GM21390 (cell line): ENCODE results near the gene FAM120C.

Experiments
- ATAC-seq: cut with Tn5 transposase; IDR thresholded peaks from one replicate; pipeline ENCODE4 v1.9.1; 2021; ENCODE audit not compliant: unreplicated experiment

FAM120C gene

DNA sequence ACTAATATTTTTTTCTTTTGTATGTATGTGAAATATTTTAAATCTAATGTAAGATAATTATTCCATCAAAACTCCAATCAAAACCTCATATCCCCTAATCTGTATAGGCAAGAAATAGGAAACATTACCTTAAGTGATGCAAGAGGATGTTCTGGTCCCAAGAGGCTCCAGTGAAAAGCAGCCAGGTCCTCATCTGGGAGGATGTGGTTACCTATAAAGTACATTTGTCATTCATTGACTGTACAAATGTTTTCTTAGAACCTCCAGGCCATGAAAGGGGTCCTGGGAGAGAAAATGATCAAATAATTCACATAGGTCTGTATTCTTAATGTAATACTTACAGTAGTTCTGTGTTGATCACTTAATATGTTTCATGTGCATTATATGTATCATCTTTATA is 25.5 kb downstream of the FAM120C start:
- ATAC-seq = no peak

DNA sequence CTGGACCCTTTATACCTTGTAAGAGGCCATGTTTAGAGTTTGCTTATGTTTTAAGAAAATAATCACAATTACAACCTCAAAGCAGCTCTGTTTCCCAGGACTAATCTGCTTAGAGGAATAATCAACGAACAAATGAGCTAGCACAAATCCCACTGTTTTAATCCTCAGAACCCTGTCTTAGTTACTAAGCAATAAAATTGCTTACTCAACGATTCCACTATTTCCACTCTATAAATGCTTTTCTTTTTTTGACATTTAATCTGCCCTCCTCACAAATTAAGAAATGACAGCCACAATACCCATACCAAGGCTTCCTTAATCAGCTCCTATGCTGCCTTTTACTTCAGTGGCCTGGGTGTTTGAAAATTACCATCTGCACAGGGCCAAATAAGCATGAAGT is 48.8 kb downstream of the FAM120C start:
- no peak for ATAC-seq

DNA sequence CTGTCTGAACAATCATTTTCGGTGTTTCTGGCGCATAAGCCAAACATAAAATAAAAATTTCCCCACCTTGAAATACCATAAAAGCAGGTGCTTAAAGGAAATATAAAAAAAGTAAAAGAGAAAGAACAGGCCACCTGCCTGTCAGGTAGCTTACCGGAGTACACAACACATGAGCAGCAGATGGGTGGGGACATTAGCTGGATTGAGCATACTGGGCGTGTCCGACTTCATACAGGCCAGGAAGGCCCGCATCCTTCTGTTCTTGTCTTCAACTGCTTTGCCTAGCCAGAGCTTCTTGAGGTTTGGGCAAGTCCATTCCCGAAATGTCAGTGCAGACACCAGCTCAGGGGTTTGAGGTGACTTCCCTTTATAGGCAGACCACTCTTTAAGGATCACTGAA is 66.7 kb downstream of the FAM120C start:
- ATAC-seq = no peak

DNA sequence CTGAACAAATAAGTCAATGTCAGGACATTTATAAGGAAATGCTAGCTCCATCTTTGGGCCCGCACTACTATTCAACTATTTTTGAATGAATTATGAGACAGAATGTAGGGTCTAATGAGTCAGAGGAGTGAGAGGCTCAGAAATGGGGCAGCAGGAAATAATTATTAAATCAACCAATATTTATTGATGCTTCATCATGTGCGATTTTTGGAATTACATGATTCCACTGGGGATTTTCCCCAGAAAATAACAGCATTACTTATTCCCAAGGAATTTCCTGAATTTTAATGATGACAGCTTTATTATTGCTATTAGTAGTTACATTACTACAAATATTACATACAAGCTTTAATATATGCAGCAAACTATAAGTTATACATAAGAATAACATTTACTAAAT is 89.5 kb downstream of the FAM120C start:
- ATAC-seq = no peak

DNA sequence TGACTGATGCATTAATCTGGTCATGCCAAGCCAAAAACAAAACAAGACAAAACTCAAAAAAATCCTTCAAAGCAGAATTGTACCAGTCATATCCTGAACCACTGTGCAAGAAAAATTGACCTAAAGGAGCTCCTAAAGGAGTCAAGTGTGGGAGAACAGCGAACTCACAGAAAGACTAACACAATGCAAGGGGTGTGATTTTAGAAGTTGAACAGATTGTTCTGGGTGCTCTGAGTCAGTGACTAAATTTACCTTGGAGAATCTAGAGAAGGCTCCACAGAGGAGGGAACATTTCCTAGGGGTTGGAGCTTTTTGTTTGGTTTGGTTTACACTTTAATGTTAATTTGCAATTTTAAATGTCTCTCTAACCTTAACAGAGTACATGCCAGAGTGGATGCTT is 89.9 kb downstream of the FAM120C start:
- no peak for ATAC-seq

DNA sequence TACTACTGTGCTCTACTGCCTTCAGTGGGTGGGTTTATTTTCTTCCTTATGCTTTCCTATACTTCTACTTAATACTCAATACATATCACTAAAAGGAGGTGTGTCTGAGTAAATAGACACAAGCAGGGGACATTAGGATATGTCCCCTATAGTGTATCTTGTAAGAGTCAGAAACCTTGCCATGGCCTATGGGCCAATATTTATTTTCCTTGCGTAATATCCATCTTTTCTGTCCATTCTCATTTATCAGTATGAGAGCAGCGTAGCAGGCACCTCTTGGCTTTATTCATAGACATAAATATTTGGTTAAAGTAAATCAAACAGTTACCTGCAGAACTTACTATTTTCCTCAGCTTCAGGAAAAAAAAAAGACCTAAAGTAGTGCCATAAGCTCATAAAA is 92.2 kb downstream of the FAM120C start:
- no peak for ATAC-seq

DNA sequence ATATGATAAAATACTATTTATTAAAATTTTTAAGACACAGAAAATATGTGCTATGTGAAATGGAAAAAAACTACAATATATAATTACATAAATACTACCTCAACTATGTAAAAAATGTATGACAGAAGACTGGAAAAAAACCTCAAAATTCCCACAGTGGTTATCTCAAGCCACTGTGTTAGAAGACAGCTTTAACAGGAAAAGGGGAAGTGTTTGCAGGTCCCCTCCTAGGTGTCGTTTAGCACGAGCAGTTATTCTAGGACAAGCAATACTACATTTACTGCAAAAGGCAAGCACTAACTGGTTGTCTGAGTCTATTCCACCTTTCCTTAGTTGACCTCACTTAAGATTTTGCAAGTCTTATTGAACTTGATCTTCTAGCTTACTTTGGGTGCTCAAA is 93.9 kb downstream of the FAM120C start:
- ATAC-seq = no peak

DNA sequence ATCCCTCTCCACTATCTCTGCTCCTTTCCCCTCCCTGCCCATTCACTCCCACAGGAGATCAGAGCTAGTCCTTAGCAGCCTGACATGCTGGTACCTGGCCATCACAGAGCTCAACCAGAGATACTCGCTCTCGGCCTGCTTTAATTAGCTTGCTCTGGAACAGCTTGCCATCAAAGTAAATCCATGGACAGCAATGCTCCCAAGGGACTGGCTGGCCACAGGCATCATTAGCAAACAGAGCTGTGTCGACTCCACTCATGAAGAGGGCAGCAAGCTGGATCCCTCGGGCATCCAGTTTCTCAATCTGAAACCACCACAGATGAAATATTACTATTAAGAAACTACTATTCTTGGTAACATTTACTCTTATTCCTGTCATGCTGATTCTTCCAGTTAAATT is 95.4 kb downstream of the FAM120C start:
- ATAC-seq = no peak

DNA sequence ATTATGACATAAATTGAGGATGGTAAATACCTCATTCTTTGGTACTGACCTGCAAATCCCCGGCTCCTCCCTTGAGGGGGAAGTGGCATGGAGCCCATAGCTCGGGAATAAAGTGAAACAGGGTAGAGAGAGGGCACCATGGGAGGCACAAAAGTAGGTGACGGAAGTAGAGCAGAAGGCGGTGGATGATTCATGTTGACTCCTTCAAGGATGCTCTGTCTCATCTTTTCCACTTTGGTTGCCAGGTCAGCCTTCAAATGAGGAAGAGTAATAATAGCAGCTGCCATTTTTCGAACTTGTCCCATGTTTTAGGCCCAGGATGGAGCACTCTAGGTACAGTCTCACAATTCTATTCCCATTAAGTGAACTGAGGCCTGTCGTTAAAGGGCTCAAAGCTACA is 97.4 kb downstream of the FAM120C start:
- no peak for ATAC-seq

DNA sequence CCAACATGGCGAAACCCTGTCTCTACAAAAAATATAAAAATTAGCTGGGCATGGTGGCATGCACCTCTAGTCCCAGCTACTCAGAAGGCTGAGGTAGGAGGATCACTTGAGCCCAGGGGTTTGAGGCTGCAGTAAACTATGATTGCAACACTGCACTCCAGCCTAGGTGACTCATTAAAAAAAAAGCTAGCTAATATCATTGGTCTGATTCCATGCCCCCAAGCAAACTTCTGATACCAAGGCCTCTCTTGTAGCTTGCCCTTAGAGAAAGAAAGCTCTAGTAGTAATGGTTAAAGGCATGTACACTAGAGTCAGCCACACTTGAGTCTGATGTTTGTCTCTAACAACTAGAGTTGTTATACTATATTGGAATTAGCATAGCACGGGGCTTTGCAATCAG is 106.2 kb downstream of the FAM120C start:
- no peak for ATAC-seq

DNA sequence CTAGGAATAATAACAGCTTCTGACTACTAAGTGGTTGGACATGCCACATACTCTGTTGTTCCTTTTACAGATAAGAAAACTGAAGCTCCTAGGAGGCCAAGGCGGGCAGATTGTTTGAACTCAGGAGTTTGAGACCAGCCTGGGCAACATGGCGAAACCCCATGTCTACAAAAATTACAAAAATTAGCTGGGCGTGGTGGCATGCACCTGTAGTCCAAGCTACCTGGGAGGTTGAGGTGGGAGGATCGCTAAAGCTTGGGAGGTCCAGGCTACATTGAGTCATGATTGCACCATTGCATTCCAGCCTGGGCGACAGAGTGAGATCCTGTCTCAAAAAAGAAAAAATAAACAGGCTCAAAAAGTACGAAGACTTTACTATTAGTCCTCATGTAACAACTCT is 108.2 kb downstream of the FAM120C start:
- ATAC-seq = no peak

DNA sequence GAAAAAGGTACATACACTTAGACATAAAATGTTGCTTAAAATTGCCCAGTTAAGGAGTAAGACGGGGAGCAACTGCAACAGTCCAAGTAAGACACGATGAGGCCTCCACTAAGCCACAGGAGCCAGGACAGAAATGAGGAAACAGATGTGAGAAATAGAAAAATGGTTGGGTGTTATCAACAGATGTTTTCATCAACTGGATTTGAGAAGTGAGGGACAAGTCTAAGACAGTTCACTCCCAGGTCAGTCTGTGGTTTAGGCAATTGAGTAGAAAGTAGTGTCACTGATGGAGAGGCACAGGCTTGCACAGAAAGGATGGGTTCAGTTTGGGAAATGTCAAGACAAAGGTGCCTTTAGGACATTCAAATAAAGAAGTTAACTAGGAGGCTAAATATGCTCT is 115.3 kb downstream of the FAM120C start:
- no peak for ATAC-seq

DNA sequence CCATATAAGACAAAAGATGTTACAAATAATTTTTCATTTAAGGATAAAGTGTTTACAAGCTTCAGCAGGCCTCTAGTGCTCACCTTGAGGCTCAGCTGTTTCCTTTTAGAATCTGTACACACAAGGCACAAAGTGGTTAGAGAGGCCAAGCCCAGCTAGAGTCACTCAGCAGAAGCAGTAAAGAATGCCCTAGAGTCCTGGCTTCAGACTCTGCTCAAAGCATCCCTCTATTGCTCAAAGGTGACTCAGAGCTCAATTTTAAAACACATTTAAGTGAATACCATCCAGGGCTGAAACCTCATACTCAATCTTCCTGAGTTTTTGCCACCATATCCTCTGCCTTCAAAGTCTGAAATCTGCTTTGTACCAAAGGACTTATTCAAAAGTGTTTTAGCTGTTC is 116.2 kb downstream of the FAM120C start:
- no peak for ATAC-seq

DNA sequence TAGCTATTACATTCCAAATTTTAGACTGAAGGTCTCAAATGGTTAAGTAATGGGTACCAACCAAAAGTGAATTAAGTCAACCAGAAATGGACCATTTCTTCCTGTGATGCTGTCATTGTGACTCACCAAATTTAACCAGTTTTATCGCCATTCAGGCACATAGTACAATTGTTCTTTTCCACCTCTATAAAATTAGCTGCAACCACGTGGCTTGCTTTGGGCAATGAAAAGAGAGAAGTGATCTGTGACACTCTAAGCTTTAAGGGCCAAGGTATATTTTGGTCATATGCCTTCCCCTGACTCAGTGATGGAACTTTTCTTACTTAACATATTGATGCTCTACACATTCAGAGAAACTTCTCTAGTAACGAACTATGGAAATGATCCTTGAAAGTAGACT is 118.5 kb downstream of the FAM120C start:
- ATAC-seq = no peak

DNA sequence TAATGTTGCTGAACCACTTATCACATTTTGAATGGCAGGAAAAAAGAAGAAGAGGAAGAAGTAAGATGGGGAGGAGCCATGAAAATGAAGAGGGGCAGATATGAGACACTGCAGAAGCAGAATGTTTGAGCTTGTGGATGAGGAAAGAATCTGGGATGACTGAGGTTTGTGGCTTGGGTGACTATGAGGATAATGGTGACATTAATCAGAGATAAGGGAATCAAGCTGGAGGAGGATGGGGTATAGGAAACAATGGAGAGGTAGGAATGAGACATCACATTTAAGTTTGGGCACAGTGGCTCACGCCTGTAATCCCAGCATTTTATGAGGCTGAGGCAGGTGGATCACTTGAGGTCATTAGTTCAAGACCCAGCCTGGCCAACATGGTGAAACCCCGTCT is 119.7 kb downstream of the FAM120C start:
- no peak for ATAC-seq

DNA sequence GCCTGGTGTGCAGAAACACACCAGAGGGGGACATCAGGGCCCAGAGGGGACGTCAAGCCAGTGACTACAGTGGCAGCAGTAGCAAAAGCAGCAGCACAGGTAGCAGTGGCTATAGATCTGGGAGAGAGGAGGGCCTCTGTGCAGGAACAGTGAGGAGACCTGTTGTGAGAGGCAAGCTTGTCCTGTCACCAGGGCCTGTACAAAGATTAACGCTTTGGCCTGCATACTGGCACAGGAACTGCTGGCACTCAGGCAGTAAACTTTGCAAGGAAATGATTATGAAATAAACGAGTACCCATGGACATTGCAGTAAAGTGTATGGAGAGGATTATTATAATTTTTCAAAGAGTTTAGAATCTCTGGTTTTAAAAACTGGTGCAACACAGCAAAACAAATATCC is 133.3 kb downstream of the FAM120C start:
- ATAC-seq = no peak

DNA sequence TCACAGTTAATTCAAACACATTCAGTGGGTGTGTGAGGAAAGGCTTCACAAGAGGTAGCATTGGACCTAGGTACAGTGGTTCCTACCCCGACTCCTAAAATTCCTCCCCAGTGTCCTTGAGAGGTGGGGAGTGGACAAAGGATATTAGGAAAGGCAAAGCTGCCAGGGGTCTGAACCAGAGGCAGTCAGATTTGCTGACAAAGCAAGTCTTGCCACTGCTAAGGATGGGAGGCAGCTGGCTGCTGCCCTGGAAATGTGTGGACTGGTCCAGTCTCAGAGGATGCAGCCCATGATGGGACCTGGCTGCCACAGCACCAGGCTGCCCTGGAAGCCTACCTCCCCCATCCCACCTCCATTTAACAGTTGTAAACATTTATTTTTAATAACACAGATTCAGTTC is 134.6 kb downstream of the FAM120C start:
- ATAC-seq = no peak

DNA sequence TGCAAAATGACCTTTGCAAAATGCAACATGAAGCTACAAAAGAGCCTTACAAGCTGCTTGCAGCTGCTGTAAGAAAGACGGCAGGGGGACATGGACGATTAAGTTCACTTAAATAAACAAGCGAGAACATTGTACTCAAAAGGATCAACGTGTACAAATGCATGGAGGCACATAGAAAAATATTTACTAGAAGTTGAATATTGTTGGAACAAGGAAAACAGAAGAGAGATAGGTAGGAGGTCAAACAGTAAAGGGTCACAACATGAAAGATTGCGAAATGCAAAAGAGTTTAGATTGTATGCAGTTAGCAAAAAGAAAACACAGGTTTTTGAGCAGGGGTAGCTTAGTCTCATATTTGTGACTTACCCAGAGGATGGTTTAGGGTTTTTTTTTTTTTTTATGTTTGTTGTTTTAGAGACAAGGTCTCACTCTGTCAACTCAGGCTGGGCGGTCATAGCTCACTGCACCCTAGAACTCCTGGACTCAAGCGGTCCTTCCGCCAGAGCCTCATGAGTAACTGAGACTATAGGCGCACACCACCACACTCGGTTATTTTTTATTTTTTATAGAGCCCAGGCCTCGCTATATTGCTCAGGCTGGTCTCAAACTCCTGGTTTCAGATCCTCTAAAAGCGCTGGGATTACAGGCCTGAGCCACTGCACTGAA is 137.4 kb downstream of the FAM120C start:
- no peak for ATAC-seq

DNA sequence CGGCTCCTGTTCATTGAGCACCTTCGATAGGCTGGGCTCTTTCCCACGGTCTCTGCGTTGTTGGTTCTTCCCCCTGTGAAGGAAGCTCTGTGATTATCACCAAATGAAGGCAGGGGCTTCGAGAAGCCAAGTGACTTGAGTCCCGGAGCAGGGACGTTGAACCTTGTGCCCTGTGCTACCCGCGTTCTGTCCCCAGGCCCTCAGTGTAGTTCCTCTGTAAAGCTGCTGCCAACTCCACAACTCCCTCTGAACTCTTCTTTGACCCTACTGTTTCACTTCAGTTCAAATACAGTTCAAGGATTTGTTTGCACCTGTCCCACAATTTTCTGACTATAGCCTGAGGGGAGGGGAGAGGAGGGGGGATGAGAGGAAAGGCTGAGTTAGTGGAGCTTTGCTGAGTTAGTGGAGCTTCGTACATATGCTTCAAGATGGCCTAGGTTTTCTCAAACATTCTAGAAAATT is 138.1 kb downstream of the FAM120C start:
- ATAC-seq = no peak

DNA sequence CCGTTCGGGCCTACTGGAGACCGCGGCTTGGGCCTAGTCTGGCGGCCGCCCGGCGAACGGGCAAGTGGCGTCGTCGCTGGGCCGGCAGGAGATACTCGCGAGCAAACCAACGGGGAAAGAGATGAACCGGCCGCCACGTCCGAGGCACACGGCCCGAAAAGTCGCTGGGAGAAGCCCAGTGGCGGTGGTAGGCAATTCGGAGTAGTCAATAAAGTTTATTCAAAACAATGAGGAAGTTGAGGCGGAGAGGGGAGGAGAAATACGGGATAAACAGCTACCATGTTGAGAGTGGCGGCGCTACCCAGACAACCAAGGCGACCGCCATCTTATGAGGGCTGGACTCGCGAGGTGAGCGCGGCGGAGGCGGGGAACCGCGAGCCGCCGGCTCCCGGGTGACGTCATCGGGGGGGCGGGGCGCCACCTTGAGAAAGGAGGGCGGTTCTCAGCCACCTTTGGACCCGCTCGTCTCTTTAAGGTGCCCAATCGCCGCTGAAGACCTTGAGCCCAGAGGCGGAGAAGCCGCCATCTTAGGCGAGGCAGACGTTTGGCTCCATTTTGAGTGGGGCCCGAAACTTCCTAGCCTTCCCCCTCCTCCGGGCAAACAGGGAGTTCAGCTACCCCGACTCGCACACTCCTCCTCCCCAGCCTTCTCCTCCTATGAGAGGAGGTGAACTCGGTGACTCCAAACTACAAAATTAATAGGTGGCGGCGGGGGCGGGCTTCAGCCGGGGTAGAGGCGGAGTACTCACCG is 138.8 kb downstream of the FAM120C start, which contains the start of gene PHF8:
Gene PHF8 (minus strand): TSS at position 348 of the 751 bp plus-strand sequence. CDS start 1,745 bp downstream, outside the sequence.
- peak; percentile 86 for ATAC-seq

DNA sequence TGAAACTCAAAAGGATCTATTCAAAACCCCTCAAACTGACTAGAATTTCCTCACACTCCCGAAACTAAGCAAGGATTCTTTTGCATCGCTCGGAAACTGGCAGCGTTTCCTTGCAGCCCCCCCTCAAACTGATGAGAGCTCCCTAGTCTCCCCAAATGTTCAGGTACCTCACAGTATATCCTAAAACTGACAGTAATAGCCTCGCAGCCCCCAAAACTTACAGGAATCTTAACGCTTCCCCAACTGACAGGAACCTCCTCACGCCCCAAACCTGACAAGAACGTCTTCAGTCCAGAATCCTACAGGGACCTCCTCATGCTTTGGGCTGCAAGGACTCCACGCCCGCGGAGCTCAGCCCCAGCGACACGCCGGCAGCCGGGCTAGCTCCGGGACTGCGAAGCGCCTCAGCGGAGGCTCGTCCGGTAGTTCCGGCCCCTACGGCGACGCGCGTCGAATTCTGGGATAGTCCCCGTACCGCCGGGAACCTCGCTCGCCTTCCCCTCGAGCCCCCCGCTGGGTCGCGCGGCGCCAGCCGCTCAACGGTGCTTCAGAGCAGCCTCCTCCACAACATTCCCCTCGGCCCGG is 139.4 kb downstream of the FAM120C start:
- peak; percentile 12 for ATAC-seq

DNA sequence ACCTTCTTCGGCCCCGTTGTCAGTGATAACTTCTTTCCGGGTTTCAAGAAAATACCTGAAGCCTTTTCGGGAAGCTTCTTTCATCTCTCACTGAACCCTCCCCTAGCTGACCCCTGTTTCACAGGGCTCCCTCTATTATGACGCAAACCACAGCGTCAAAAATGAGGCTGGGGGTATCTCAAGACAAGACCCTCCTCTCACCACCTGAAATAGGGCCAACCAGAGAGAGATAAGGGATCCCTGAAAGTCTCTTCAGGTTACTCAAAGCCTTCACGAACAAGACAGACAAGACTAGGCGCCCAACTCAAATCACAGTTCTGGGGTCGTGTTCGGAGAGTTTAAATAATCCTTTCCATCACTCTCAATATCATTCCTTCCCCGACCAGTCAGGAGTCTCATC is 140.0 kb downstream of the FAM120C start:
- no peak for ATAC-seq
